K562 treated with DMSO at 1 percent for 4 hours (cell line): ENCODE data around the gene TMEM170B. TPM values are rescaled to one million over a fixed set of nuclear protein-coding genes. Genes with fewer than 3 reads are reported as not detected.

Source experiments
- total RNA-seq: library from RNA; unstranded; fragments of 300-600 nt; gene quantifications from 2 replicates; pipeline ENCODE4 v1.2.3, GENCODE V29; 2022; ENCODE audit not compliant: insufficient read depth

The TMEM170B gene
- 0.08 and 0.13 TPM in 2 replicates for total RNA-seq

GRCh38 chr6:11537229-11538051 is at the start of gene TMEM170B:
TMEM170B (plus strand) TSS chr6:11537749; CDS start chr6:11538278, 529 bp downstream.

Other genes with a start within 250 kb of the TMEM170B start
- gene ADTRP, start 241.1 kb downstream of the TMEM170B start, total RNA-seq, result 7.0 and 7.2 TPM in 2 replicates